Choroid plexus epithelial cell (primary cell): ENCODE results near the gene TEP1.

Experiments
- DNase-seq: peaks from one replicate; pipeline ENCODE4 v3.0.0-alpha.2; 2010; ENCODE audit warnings: low read depth
- H3K4me3 ChIP-seq: 2 replicates; pipeline ENCODE4 v1.5.1; 2011; ENCODE audit warnings: low read depth, mild to moderate bottlenecking, control low read depth, low read length, moderate library complexity
- CTCF ChIP-seq: conservative IDR thresholded peaks from 2 replicates; pipeline ENCODE4 v1.5.1; 2011; ENCODE audit warnings: low read depth, mild to moderate bottlenecking, control low read depth, inconsistent platforms, low read length, moderate library complexity

TEP1 gene

GRCh38 chr14:20386276-20386855, 26.9 kb downstream of the TEP1 start:
- TF ChIP-seq CTCF = no peak
- H3K4me3 ChIP-seq = no peak overlapping the region
- no peak for DNase-seq

- no peak for DNase-seq
- no peak overlapping the region for H3K4me3 ChIP-seq
- no peak for TF ChIP-seq CTCF
These were observed 28.4 kb downstream of the TEP1 start for GRCh38 chr14:20384886-20385285.

GRCh38 chr14:20384321-20384720, 29.0 kb downstream of the TEP1 start:
- H3K4me3 ChIP-seq = no peak overlapping the region
- TF ChIP-seq CTCF = no peak
- no peak for DNase-seq

- DNase-seq = no peak
- no peak for TF ChIP-seq CTCF
- H3K4me3 ChIP-seq = no peak overlapping the region
These were observed 29.7 kb downstream of the TEP1 start for GRCh38 chr14:20383636-20384035.

GRCh38 chr14:20383032-20383431, 30.3 kb downstream of the TEP1 start:
- TF ChIP-seq CTCF = no peak
- DNase-seq = no peak
- H3K4me3 ChIP-seq = no peak overlapping the region

GRCh38 chr14:20382526-20382925, 30.8 kb downstream of the TEP1 start:
- H3K4me3 ChIP-seq = no peak overlapping the region
- no peak for DNase-seq
- no peak for TF ChIP-seq CTCF

GRCh38 chr14:20381341-20381740, 32.0 kb downstream of the TEP1 start:
- no peak for DNase-seq
- no peak overlapping the region for H3K4me3 ChIP-seq
- TF ChIP-seq CTCF = no peak
